NCI-H2227 (cell line): ENCODE data around the gene C4orf33.
A peak's percentile ranks its signal among the peaks of the same experiment; 100 is the strongest.
"Not testable (repeated sequence)": the region's sequence is repeated elsewhere in the genome, so short reads cannot be mapped to it uniquely, and the experiment has no call there.

Experiments used
- DNase-seq: peaks from one replicate; lab custom pipeline; 2025; ENCODE audit not compliant: unreplicated experiment; lab: John Stamatoyannopoulos, UW

The C4orf33 gene

GRCh38 chr4:129126614-129127013 is 30.7 kb downstream of the C4orf33 start:
- not testable (repeated sequence) for DNase-seq

- no peak for DNase-seq
These were observed 33.2 kb downstream of the C4orf33 start for GRCh38 chr4:129129143-129129542.

- no peak for DNase-seq
These were observed 35.4 kb downstream of the C4orf33 start for GRCh38 chr4:129131343-129131742.

- DNase-seq = no peak
These were observed 40.5 kb downstream of the C4orf33 start for GRCh38 chr4:129136433-129136832.

GRCh38 chr4:129138810-129139496 is 43.0 kb downstream of the C4orf33 start:
- peak; percentile 20 for DNase-seq

- peak; percentile 10 for DNase-seq
These were observed 44.6 kb downstream of the C4orf33 start for GRCh38 chr4:129140521-129140920.

- no peak for DNase-seq
These were observed 47.4 kb downstream of the C4orf33 start for GRCh38 chr4:129143359-129143758.

- peak; percentile 57 for DNase-seq
These were observed 48.8 kb downstream of the C4orf33 start for GRCh38 chr4:129144755-129145206.

- peak; percentile 38 for DNase-seq
These were observed 49.3 kb downstream of the C4orf33 start for GRCh38 chr4:129145222-129145730.

- DNase-seq = no peak
These were observed 50.7 kb downstream of the C4orf33 start for GRCh38 chr4:129146639-129147038.

GRCh38 chr4:129148892-129149291 is 52.9 kb downstream of the C4orf33 start:
- DNase-seq = no peak

- DNase-seq = no peak
These were observed 54.0 kb downstream of the C4orf33 start for GRCh38 chr4:129149906-129150305.

- DNase-seq = no peak
These were observed 56.4 kb downstream of the C4orf33 start for GRCh38 chr4:129152350-129152749.

GRCh38 chr4:129153700-129154099 is 57.7 kb downstream of the C4orf33 start:
- no peak for DNase-seq

GRCh38 chr4:129162450-129162849 is 66.5 kb downstream of the C4orf33 start:
- no peak for DNase-seq

- no peak for DNase-seq
These were observed 67.5 kb downstream of the C4orf33 start for GRCh38 chr4:129163427-129163826.

- no peak for DNase-seq
These were observed 68.3 kb downstream of the C4orf33 start for GRCh38 chr4:129164243-129164642.
